Natural killer cell treated with Interleukin-12 subunit alpha and Interleukin-12 subunit beta and Interleukin-15 and Interleukin-18, amount 100 ng/mL, for 72 hours (primary cell): ENCODE results near the gene SYTL5. TPM values are rescaled to one million over a fixed set of nuclear protein-coding genes. Genes with fewer than 3 reads are reported as not detected.

Experiments used
- ATAC-seq, 2 donors: fragments of 150-1000 bp; cut with Tn5 transposase in 1 of 2; sonication (Bioruptor Pico), chemical (Tn5 transposase) in 1 of 2; 2 replicates each; pipeline ENCODE4 v1.10.0; 2021
- DNase-seq: peaks from one replicate; pipeline ENCODE4 v3.0.0; 2022; ENCODE audit warnings: low spot score
- H3K27ac Mint-ChIP-seq, 2 donors: 1 replicate in 1 of 2; 2 replicates in 1 of 2; pipeline ENCODE4 v1.8.0; 2022; ENCODE audit warnings: mixed read lengths in 2 of 2, mild to moderate bottlenecking in 1 of 2, moderate library complexity in 1 of 2
- H3K27me3 Mint-ChIP-seq, 2 donors: 1 replicate in 1 of 2; 2 replicates in 1 of 2; pipeline ENCODE4 v1.8.0; 2022; ENCODE audit warnings: mixed read lengths in 2 of 2
- H3K36me3 Mint-ChIP-seq: one replicate; pipeline ENCODE4 v1.8.0; 2022; ENCODE audit warnings: mixed read lengths
- H3K4me1 Mint-ChIP-seq, 2 donors: 1 replicate in 1 of 2; 2 replicates in 1 of 2; pipeline ENCODE4 v1.8.0; 2022; ENCODE audit warnings: low read depth in 2 of 2, mixed read lengths in 2 of 2, mild to moderate bottlenecking in 1 of 2
- H3K4me3 Mint-ChIP-seq: one replicate; pipeline ENCODE4 v1.8.0; 2022; ENCODE audit warnings: mixed read lengths
- H3K9me3 Mint-ChIP-seq: 2 replicates; pipeline ENCODE4 v1.8.0; 2022; ENCODE audit warnings: mixed read lengths
- total RNA-seq, 2 donors: library from RNA; stranded (reverse); gene quantifications; one replicate each; pipeline ENCODE4 v1.2.3, GENCODE V29; 2022

Gene SYTL5
- total RNA-seq, 2 donors from 2014 or later: not detected

- peaks cover 4 to 17% of the 10 kb centered on the region in 2 donors for H3K27me3 Mint-ChIP-seq
- DNase-seq: no peak
- no peak overlapping the region for H3K4me3 Mint-ChIP-seq
- H3K4me1 Mint-ChIP-seq: no peaks in the 10 kb centered on the region
- no peaks in the 10 kb centered on the region for H3K9me3 Mint-ChIP-seq
- no peak for ATAC-seq
- no peaks in the 10 kb centered on the region for H3K36me3 Mint-ChIP-seq
- no peak overlapping the region for H3K27ac Mint-ChIP-seq
Observed at GRCh38 chrX:38151441-38151840, 145.1 kb downstream of the SYTL5 start.

DNA sequence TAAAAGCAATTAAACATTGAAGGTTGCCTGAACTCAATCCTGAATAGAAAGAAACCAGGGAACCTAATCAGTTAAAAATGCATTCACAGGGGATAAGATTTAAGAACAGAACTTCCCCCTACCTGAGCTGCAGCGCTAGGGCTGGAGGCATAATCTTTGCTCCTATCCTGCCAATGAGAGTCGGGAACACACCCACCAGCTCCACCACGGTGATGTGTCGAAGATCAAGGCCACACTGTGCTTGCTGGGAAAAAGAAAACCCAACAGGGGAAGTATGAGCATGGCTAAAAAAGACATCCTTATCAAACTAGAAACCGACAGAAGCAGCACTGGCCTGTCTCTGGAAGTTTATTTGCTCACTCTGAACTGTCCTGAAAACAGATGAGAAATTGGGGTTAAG, 148.0 kb downstream of the SYTL5 start:
- H3K27ac Mint-ChIP-seq: no peak overlapping the region
- no peaks in the 10 kb centered on the region for H3K4me1 Mint-ChIP-seq
- ATAC-seq (no peak), DNase-seq (no peak)
- no peak overlapping the region for H3K4me3 Mint-ChIP-seq
- no peaks in the 10 kb centered on the region for H3K9me3 Mint-ChIP-seq
- H3K27me3 Mint-ChIP-seq: peaks cover 4 to 20% of the 10 kb centered on the region in 2 donors
- H3K36me3 Mint-ChIP-seq: no peaks in the 10 kb centered on the region

GRCh38 chrX:38154818-38155217, 148.5 kb downstream of the SYTL5 start:
- Mint-ChIP-seq H3K4me1 (no peaks in the 10 kb centered on the region), H3K27me3 (peaks cover 4 to 24% of the 10 kb centered on the region in 2 donors), H3K4me3 (no peak overlapping the region)

GRCh38 chrX:38156838-38157237, 150.5 kb downstream of the SYTL5 start:
- no peak overlapping the region for H3K4me3 Mint-ChIP-seq
- H3K36me3 Mint-ChIP-seq: no peaks in the 10 kb centered on the region
- H3K27ac Mint-ChIP-seq: no peak overlapping the region
- no peaks in the 10 kb centered on the region for H3K9me3 Mint-ChIP-seq
- ATAC-seq (no peak), DNase-seq (no peak)
- H3K27me3 Mint-ChIP-seq: peaks cover 4 to 18% of the 10 kb centered on the region in 2 donors
- H3K4me1 Mint-ChIP-seq: no peaks in the 10 kb centered on the region

More at GRCh38 chrX:38154818-38155217, 148.5 kb downstream of the SYTL5 start:
- Mint-ChIP-seq H3K36me3 (no peaks in the 10 kb centered on the region), H3K27ac (no peak overlapping the region), H3K9me3 (no peaks in the 10 kb centered on the region)
- no peak for DNase-seq
- ATAC-seq: no peak

DNA sequence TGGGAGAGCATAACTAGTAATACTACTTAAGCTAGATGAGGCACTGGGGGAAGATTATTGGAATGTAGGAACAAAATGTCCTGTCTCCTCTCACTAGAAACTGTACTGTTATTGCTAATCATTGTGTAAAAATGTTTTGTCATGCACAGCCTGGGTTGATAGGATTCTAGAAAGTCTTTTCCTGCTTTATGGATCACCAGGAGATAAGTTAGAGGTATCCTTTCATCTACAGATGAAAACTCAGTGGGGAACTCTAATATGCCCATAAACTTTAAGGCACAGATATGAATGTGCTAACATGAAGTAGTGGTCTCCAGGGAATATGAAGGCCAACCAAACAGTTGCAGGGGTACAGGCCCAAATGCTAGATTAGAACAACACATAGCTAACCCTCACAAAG, 156.8 kb downstream of the SYTL5 start:
- H3K27me3 Mint-ChIP-seq: peaks cover 0 to 19% of the 10 kb centered on the region in 2 donors
- H3K9me3 Mint-ChIP-seq: no peaks in the 10 kb centered on the region
- H3K4me3 Mint-ChIP-seq: no peak overlapping the region
- no peak overlapping the region for H3K27ac Mint-ChIP-seq
- no peaks in the 10 kb centered on the region for H3K36me3 Mint-ChIP-seq
- no peaks in the 10 kb centered on the region for H3K4me1 Mint-ChIP-seq
- DNase-seq (no peak), ATAC-seq (no peak)

GRCh38 chrX:38165023-38165422, 158.7 kb downstream of the SYTL5 start:
- Mint-ChIP-seq H3K9me3 (no peaks in the 10 kb centered on the region), H3K36me3 (no peaks in the 10 kb centered on the region), H3K27ac (no peak overlapping the region), H3K27me3 (peaks cover 0 to 16% of the 10 kb centered on the region in 2 donors), H3K4me3 (no peak overlapping the region), H3K4me1 (no peaks in the 10 kb centered on the region)
- DNase-seq (no peak), ATAC-seq (no peak)

- DNase-seq: no peak
- Mint-ChIP-seq H3K27ac (no peak overlapping the region), H3K36me3 (no peaks in the 10 kb centered on the region), H3K27me3 (peaks cover 0 to 21% of the 10 kb centered on the region in 2 donors), H3K4me3 (no peak overlapping the region), H3K9me3 (no peaks in the 10 kb centered on the region), H3K4me1 (no peaks in the 10 kb centered on the region)
- ATAC-seq: no peak
Observed at GRCh38 chrX:38166478-38167083, 160.2 kb downstream of the SYTL5 start.

DNA sequence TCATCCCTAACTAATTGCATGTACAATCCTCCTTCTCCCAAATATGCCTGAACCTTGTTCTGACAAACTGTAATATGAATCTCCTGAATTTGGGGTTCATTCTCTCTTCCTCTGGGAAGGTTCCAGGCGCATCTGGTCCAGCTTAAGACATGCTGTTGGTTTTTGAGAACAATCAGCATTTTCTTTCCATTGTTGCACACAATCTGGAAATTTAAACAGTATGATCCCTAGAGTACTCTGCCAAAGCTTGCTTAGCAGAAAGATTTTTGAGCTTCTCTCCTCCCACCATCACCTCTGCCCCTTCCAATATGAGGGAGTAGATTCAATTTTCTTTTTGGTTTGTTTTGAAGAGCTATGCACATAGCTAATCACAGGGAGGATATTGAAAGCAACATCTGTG, 164.2 kb downstream of the SYTL5 start:
- H3K27ac Mint-ChIP-seq: no peak overlapping the region

DNA sequence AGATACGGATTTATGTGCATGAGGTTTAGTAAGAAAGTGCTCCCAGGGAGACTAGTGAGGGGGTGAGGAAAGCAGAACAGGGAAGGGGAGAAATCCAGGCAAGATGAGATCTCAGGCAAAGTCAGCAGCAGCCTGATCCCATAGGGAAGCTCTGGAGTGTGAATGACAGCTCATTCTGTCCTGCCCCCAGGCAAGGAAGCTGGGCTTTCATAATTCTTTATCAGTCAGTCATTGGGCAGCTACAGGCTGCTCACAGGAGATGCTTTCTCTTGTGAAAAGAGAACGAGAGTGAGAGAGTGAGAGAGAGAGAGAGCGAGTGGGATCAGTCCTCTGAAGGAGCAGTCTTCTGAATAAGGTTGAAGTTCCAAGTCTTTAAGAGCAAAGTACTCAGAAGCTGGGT, 166.2 kb downstream of the SYTL5 start:
- no peak overlapping the region for H3K4me3 Mint-ChIP-seq
- H3K36me3 Mint-ChIP-seq: no peaks in the 10 kb centered on the region
- no peaks in the 10 kb centered on the region for H3K4me1 Mint-ChIP-seq
- ATAC-seq (no peak), DNase-seq (no peak)
- no peak overlapping the region for H3K27ac Mint-ChIP-seq
- peaks cover 7 to 8% of the 10 kb centered on the region in 2 donors for H3K27me3 Mint-ChIP-seq
- H3K9me3 Mint-ChIP-seq: no peaks in the 10 kb centered on the region

More for the DNA sequence above, 164.2 kb downstream of the SYTL5 start:
- Mint-ChIP-seq H3K4me3 (no peak overlapping the region), H3K36me3 (no peaks in the 10 kb centered on the region), H3K9me3 (no peaks in the 10 kb centered on the region), H3K27me3 (peaks cover 7 to 8% of the 10 kb centered on the region in 2 donors), H3K4me1 (no peaks in the 10 kb centered on the region)
- no peak for DNase-seq
- ATAC-seq: no peak

GRCh38 chrX:38175139-38175538, 168.8 kb downstream of the SYTL5 start:
- H3K4me1 Mint-ChIP-seq: no peaks in the 10 kb centered on the region
- H3K27ac Mint-ChIP-seq: no peak overlapping the region
- no peaks in the 10 kb centered on the region for H3K36me3 Mint-ChIP-seq
- ATAC-seq: no peak
- H3K9me3 Mint-ChIP-seq: no peaks in the 10 kb centered on the region
- H3K4me3 Mint-ChIP-seq: no peak overlapping the region
- DNase-seq: no peak
- H3K27me3 Mint-ChIP-seq: peaks cover 7 to 10% of the 10 kb centered on the region in 2 donors

GRCh38 chrX:38178396-38178795, 172.0 kb downstream of the SYTL5 start:
- Mint-ChIP-seq H3K4me3 (no peak overlapping the region), H3K36me3 (no peaks in the 10 kb centered on the region), H3K9me3 (no peaks in the 10 kb centered on the region), H3K27ac (no peak overlapping the region), H3K4me1 (no peaks in the 10 kb centered on the region), H3K27me3 (peaks cover 7 to 18% of the 10 kb centered on the region in 2 donors)
- DNase-seq (no peak), ATAC-seq (no peak)

Other genes with a start within 250 kb of the SYTL5 start
- under 1 TPM; 0.10 to 0.70 TPM for gene CYBB, start 226.5 kb upstream of the SYTL5 start, total RNA-seq
- gene DYNLT3, start 159.0 kb upstream of the SYTL5 start, total RNA-seq: 10 to 100 TPM in 1 of 2 donors, 1 to 10 TPM in 1; 8.9 to 21.4 TPM
- gene SRPX, start 214.3 kb downstream of the SYTL5 start, total RNA-seq: not detected